Measurements from ENCODE around the gene SNX25.

- TF ChIP-seq POLR2A (IDR thresholded peaks at IDR 0.05) (no peak), CTCF (IDR thresholded peaks at IDR 0.05) (no peak), POLR2AphosphoS5 (IDR thresholded peaks at IDR 0.05) (no peak), EP300 (IDR thresholded peaks at IDR 0.05) (no peak)
Measured at GRCh38 chr4:185222598-185222997, 13.2 kb downstream of the SNX25 start.

Data from stomach (tissue), 4 donors.